ENCODE measurements around the gene LINGO1. TPM values are rescaled to one million over a fixed set of nuclear protein-coding genes. Genes with fewer than 3 reads are reported as not detected.

LINGO1 gene
- total and polyA plus RNA-seq, 2 donors (not counting 1 experiment from before 2014, with no cell fraction given): 0.05 TPM; not detected in 1

- Histone ChIP-seq H3K4me3 (replicated peaks in 1 of 4; ENCODE audit: control extremely low read depth in 1 of 4, insufficient read depth in 1 of 4, low read depth in 3 of 4, low read length in 4 of 4) (no peak overlapping the region), H4K20me1 (ENCODE audit: control insufficient read depth, extremely low read depth, insufficient read depth, low read length) (no peaks in the 10 kb centered on the region), H3K79me2 (ENCODE audit: control insufficient read depth, insufficient read depth, low read length) (no peaks in the 10 kb centered on the region), H3K27me3 (ENCODE audit: control insufficient read depth, insufficient read depth, low read length) (peaks cover 9% of the 10 kb centered on the region), H3K4me1 (ENCODE audit: control insufficient read depth, extremely low read depth, insufficient read depth, low read length) (no peaks in the 10 kb centered on the region), H3K9me3 (ENCODE audit: control insufficient read depth, insufficient read depth, low read depth, low read length) (no peaks in the 10 kb centered on the region), H3K4me2 (ENCODE audit: extremely low read depth, insufficient read depth, low read length) (no peak overlapping the region), H3K27ac (ENCODE audit: insufficient read depth, low read length) (no peak overlapping the region), H2AFZ (ENCODE audit: low read length) (no peak overlapping the region), H3K36me3 (ENCODE audit: control insufficient read depth, insufficient read depth, low read length) (no peaks in the 10 kb centered on the region), H3K9ac (ENCODE audit: insufficient read depth, low read length) (no peak overlapping the region)
- no peak for DNase-seq (ENCODE audit: low read depth in 2 of 2)
- TF ChIP-seq EZH2 (IDR thresholded peaks at IDR 0.05; ENCODE audit: low read length, missing control alignments): no peak
- TF ChIP-seq CTCF (conservative IDR thresholded peaks at IDR 0.05 in 1 of 2, IDR thresholded peaks at IDR 0.05 in 1 of 2; ENCODE audit: low read depth in 1 of 2, low read length in 2 of 2): no peak
Observed at GRCh38 chr15:77624868-77625267, 7.8 kb downstream of the LINGO1 start.

- Histone ChIP-seq H3K9ac (ENCODE audit: insufficient read depth, low read length) (no peak overlapping the region), H3K4me2 (ENCODE audit: extremely low read depth, insufficient read depth, low read length) (no peak overlapping the region), H3K9me3 (ENCODE audit: control insufficient read depth, insufficient read depth, low read depth, low read length) (no peaks in the 10 kb centered on the region), H3K4me1 (ENCODE audit: control insufficient read depth, extremely low read depth, insufficient read depth, low read length) (no peaks in the 10 kb centered on the region), H3K36me3 (ENCODE audit: control insufficient read depth, insufficient read depth, low read length) (no peaks in the 10 kb centered on the region), H3K79me2 (ENCODE audit: control insufficient read depth, insufficient read depth, low read length) (no peaks in the 10 kb centered on the region), H2AFZ (ENCODE audit: low read length) (no peak overlapping the region), H4K20me1 (ENCODE audit: control insufficient read depth, extremely low read depth, insufficient read depth, low read length) (no peaks in the 10 kb centered on the region), H3K4me3 (replicated peaks in 1 of 4; ENCODE audit: control extremely low read depth in 1 of 4, insufficient read depth in 1 of 4, low read depth in 3 of 4, low read length in 4 of 4) (no peak overlapping the region), H3K27ac (ENCODE audit: insufficient read depth, low read length) (no peak overlapping the region), H3K27me3 (ENCODE audit: control insufficient read depth, insufficient read depth, low read length) (peaks cover 3% of the 10 kb centered on the region)
- DNase-seq (ENCODE audit: low read depth in 2 of 2): no peak
- TF ChIP-seq EZH2 (IDR thresholded peaks at IDR 0.05; ENCODE audit: low read length, missing control alignments): no peak
- no peak for TF ChIP-seq CTCF (conservative IDR thresholded peaks at IDR 0.05 in 1 of 2, IDR thresholded peaks at IDR 0.05 in 1 of 2; ENCODE audit: low read depth in 1 of 2, low read length in 2 of 2)
Observed at GRCh38 chr15:77623755-77624524, 8.8 kb downstream of the LINGO1 start.

- DNase-seq (ENCODE audit: low read depth in 2 of 2): no peak
- TF ChIP-seq CTCF (conservative IDR thresholded peaks at IDR 0.05 in 1 of 2, IDR thresholded peaks at IDR 0.05 in 1 of 2; ENCODE audit: low read depth in 1 of 2, low read length in 2 of 2): no peak
- TF ChIP-seq EZH2 (IDR thresholded peaks at IDR 0.05; ENCODE audit: low read length, missing control alignments): no peak
- Histone ChIP-seq H3K4me1 (ENCODE audit: control insufficient read depth, extremely low read depth, insufficient read depth, low read length) (no peaks in the 10 kb centered on the region), H3K4me3 (replicated peaks in 1 of 4; ENCODE audit: control extremely low read depth in 1 of 4, insufficient read depth in 1 of 4, low read depth in 3 of 4, low read length in 4 of 4) (no peak overlapping the region), H3K36me3 (ENCODE audit: control insufficient read depth, insufficient read depth, low read length) (no peaks in the 10 kb centered on the region), H3K9ac (ENCODE audit: insufficient read depth, low read length) (no peak overlapping the region), H3K9me3 (ENCODE audit: control insufficient read depth, insufficient read depth, low read depth, low read length) (no peaks in the 10 kb centered on the region), H3K27ac (ENCODE audit: insufficient read depth, low read length) (no peak overlapping the region), H3K4me2 (ENCODE audit: extremely low read depth, insufficient read depth, low read length) (no peak overlapping the region), H4K20me1 (ENCODE audit: control insufficient read depth, extremely low read depth, insufficient read depth, low read length) (no peaks in the 10 kb centered on the region), H3K27me3 (ENCODE audit: control insufficient read depth, insufficient read depth, low read length) (peaks cover 3% of the 10 kb centered on the region), H3K79me2 (ENCODE audit: control insufficient read depth, insufficient read depth, low read length) (no peaks in the 10 kb centered on the region), H2AFZ (ENCODE audit: low read length) (no peak overlapping the region)
Observed at GRCh38 chr15:77622934-77623754, 9.6 kb downstream of the LINGO1 start.

Measured in fibroblast of lung (primary cell).